HepG2 (cell line): ENCODE measurements around the gene RAB11FIP5. TPM values are rescaled to one million over a fixed set of nuclear protein-coding genes. Genes with fewer than 3 reads are reported as not detected.

Experiments used
- ATAC-seq: fragments of 200-7000 bp; cut with Tn5 transposase; 3 replicates; pipeline ENCODE4 v1.9.1; 2020; ENCODE audit warnings: mild to moderate bottlenecking, moderate library complexity
- BruUV-seq: library from RNA; stranded (reverse); fragments of 400-500 nt; replicated peaks from 2 replicates; lab custom pipeline; 2021; lab: Mats Ljungman, UMichigan
- CTCF ChIA-PET: fragments of 300-600 bp; formaldehyde crosslinking; extraction: SDS; loops from one replicate; lab custom pipeline; 2021; ENCODE audit warnings: low total read pairs, inconsistent platforms, low intra/inter-chr PET ratio; lab: Yijun Ruan, JAX
- POLR2A ChIA-PET: fragments of 350-600 bp; sonication (Branson Sonifier 250); formaldehyde crosslinking; loops from one replicate; lab custom pipeline; 2020; ENCODE audit warnings: antibody characterized with exemption, inconsistent platforms; lab: Yijun Ruan, JAX
- DNase-seq: peaks from one replicate; pipeline ENCODE4 v3.0.0-alpha.2; 2015; ENCODE audit warnings: low spot score
- FAIRE-seq: peaks from 3 replicates; lab custom pipeline; 2011; peaks lifted over from hg19 to GRCh38; lab: Jason Lieb, UNC
- H2AFZ ChIP-seq: one replicate; pipeline ENCODE4 v1.6.1; 2011; ENCODE audit warnings: low read length, inconsistent platforms
- H3K27ac ChIP-seq: fragments of 300-600 bp; 3 replicates; pipeline ENCODE4 v1.8.0; 2011; ENCODE audit warnings: mixed run types, mild to moderate bottlenecking, mixed read lengths, low read length, inconsistent platforms; ENCODE audit not compliant: insufficient read depth; ENCODE audit errors: extremely low read length
- H3K27me3 ChIP-seq, 2 experiments: fragments of 200-600 bp in 1 of 2; 2 replicates in 1 of 2; 3 replicates in 1 of 2; pipeline versions ENCODE4 v1.6.0 to v1.8.0; 2011; ENCODE audit warnings: low read length in 2 of 2, mild to moderate bottlenecking in 2 of 2, moderate library complexity in 2 of 2, inconsistent platforms in 1 of 2; ENCODE audit not compliant: insufficient read depth in 2 of 2, control insufficient read depth in 1 of 2
- H3K36me3 ChIP-seq, 2 experiments: fragments of 200-600 bp in 1 of 2; replicated peaks in 1 of 2; 2 replicates in 1 of 2; 3 replicates in 1 of 2; pipeline versions ENCODE4 v1.5.1 to v1.8.0; 2011; ENCODE audit warnings: low read length in 2 of 2, inconsistent platforms in 1 of 2; ENCODE audit not compliant: insufficient read depth in 2 of 2, control insufficient read depth in 1 of 2
- H3K4me1 ChIP-seq: 2 replicates; pipeline ENCODE4 v1.5.1; 2012; ENCODE audit warnings: low read length, inconsistent platforms; ENCODE audit not compliant: insufficient read depth
- H3K4me2 ChIP-seq: 2 replicates; pipeline ENCODE4 v1.6.0; 2011; ENCODE audit warnings: low read depth, low read length, inconsistent platforms
- H3K4me3 ChIP-seq, 3 experiments: fragments of 200-600 bp in 1 of 3; sonication (generic), shearing (Covaris generic) in 1 of 3; replicated peaks in 1 of 3; 2 replicates each; pipeline ENCODE4 v1.5.1; 2011 to 2016; ENCODE audit warnings: low read length in 3 of 3, inconsistent platforms in 2 of 3, low read depth in 2 of 3, mild to moderate bottlenecking in 2 of 3, control low read depth in 1 of 3, mixed read lengths in 1 of 3; ENCODE audit not compliant: insufficient read depth in 1 of 3
- H3K79me2 ChIP-seq: one replicate; pipeline ENCODE4 v1.6.1; 2011; ENCODE audit warnings: low read length, inconsistent platforms; ENCODE audit not compliant: insufficient read depth
- H3K9ac ChIP-seq: 2 replicates; pipeline ENCODE4 v1.6.0; 2011; ENCODE audit warnings: mild to moderate bottlenecking, low read depth, low read length, inconsistent platforms; ENCODE audit not compliant: insufficient read depth
- H3K9me3 ChIP-seq: 2 replicates; pipeline ENCODE4 v1.5.1; 2012; ENCODE audit warnings: mild to moderate bottlenecking, low read length
- H4K20me1 ChIP-seq: 2 replicates; pipeline ENCODE4 v1.6.0; 2011; ENCODE audit warnings: inconsistent platforms, mild to moderate bottlenecking, low read length, moderate library complexity; ENCODE audit not compliant: insufficient read depth
- FOXA3 ChIP-seq: IDR thresholded peaks from 2 replicates; pipeline ENCODE4 v1.6.1; 2016; ENCODE audit warnings: missing genetic modification reagents, missing compliant biosample characterization
- FOXK2 ChIP-seq: fragments of 450-650 bp; IDR thresholded peaks from 2 replicates; pipeline ENCODE4 v1.6.1; 2016
- MBD4 ChIP-seq: IDR thresholded peaks from 2 replicates; pipeline ENCODE4 v1.6.1; 2012; ENCODE audit warnings: low read length, inconsistent platforms, borderline replicate concordance
- MIER3 ChIP-seq: IDR thresholded peaks from 2 replicates; pipeline ENCODE4 v1.6.1; 2016; ENCODE audit warnings: missing compliant biosample characterization, borderline replicate concordance
- SMC3 ChIP-seq: IDR thresholded peaks from 2 replicates; pipeline ENCODE4 v1.6.1; 2011; ENCODE audit warnings: low read length, improper control_type of control experiment
- ZNF256 ChIP-seq: sonication (generic); formaldehyde crosslinking; conservative IDR thresholded peaks from 2 replicates; pipeline ENCODE4 v1.4.0; 2020; ENCODE audit warnings: missing genetic modification reagents
- WGBS: methylation state at CpG from one replicate; pipeline ENCODE4 v1.1.6; 2017; ENCODE audit warnings: low lambda C conversion rate; 5-methylcytosine and 5-hydroxymethylcytosine counted together
- in situ Hi-C: cut with HindIII; loops from 2 replicates; pipeline ENCODE4 v1.10.0; 2017; ENCODE audit warnings: low pct_unique_long_range_greater_than_20kb; ENCODE audit not compliant: extremely low pct_ligation_motif_present
- intact Hi-C: fragments of 100-400 bp; cut with micrococcal nuclease; formaldehyde crosslinking; loops from one replicate; pipeline ENCODE4 v1.10.0; 2022; ENCODE audit not compliant: unreplicated experiment
- polyA plus RNA-seq, 8 experiments: library from polyadenylated mRNA; depleted of rRNA in 3 of 8; stranded (reverse) in 7 of 8; unstranded in 1 of 8; fragments of >200 nt; fragmentation: Illumina TruSeq in 4 of 8; extraction: Trizol in 4 of 8; gene quantifications; 2 replicates each; pipeline versions ENCODE4 v1.2.1 to v1.2.3, GENCODE V29; 2011 to 2016; ENCODE audit warnings: low read depth in 4 of 8, missing spikeins in 1 of 8, mixed read lengths in 1 of 8; ENCODE audit not compliant: insufficient read depth in 1 of 8
- total RNA-seq, 5 experiments: library from RNA; depleted of rRNA; stranded (reverse); fragments of >200 nt; fragmentation: Illumina TruSeq; extraction: Trizol; gene quantifications; 2 replicates each; pipeline ENCODE4 v1.2.3, GENCODE V29; 2016; ENCODE audit warnings: low read depth in 1 of 5
- TF ChIP-seq, protein P1 (sequence below): sonication (generic); formaldehyde crosslinking; IDR thresholded peaks from 2 replicates; pipeline ENCODE4 v1.9.0; 2021; ENCODE audit warnings: mild to moderate bottlenecking, missing genetic modification reagents

Gene RAB11FIP5
- total and polyA plus RNA-seq, 2 of the 13 experiments (the other 11 are each of a cell fraction or from before 2014, with no cell fraction given): 9.4 to 22.9 TPM

DNA sequence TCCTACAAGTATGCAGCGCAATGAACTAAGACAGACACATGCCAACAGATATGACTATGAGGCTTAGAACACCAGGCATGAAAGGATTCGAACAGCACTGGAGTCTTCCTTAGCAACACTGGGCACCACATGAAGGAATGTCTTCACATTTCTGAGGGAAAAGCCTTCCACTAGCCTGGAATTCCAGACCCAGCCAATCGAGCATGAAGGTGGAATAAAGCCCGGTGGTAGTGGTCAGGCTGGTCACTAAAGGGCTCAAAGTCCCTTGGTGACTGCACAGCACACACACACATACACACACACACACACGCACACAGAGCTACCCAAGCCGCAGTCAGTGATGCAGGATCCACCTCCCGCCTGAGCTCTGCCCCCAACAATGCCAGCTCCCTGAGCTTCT lies 21.6 kb downstream of the RAB11FIP5 start (continued):
- peak; percentile 41; the same call in 1 of the 2 replicates for TF ChIP-seq SMC3
- 0 out of 2 replicates have a peak, but pooled peaks have one; percentile 33 for TF ChIP-seq FOXA3 (CRISPR knock-in tag)
- TF ChIP-seq, protein P1, sequence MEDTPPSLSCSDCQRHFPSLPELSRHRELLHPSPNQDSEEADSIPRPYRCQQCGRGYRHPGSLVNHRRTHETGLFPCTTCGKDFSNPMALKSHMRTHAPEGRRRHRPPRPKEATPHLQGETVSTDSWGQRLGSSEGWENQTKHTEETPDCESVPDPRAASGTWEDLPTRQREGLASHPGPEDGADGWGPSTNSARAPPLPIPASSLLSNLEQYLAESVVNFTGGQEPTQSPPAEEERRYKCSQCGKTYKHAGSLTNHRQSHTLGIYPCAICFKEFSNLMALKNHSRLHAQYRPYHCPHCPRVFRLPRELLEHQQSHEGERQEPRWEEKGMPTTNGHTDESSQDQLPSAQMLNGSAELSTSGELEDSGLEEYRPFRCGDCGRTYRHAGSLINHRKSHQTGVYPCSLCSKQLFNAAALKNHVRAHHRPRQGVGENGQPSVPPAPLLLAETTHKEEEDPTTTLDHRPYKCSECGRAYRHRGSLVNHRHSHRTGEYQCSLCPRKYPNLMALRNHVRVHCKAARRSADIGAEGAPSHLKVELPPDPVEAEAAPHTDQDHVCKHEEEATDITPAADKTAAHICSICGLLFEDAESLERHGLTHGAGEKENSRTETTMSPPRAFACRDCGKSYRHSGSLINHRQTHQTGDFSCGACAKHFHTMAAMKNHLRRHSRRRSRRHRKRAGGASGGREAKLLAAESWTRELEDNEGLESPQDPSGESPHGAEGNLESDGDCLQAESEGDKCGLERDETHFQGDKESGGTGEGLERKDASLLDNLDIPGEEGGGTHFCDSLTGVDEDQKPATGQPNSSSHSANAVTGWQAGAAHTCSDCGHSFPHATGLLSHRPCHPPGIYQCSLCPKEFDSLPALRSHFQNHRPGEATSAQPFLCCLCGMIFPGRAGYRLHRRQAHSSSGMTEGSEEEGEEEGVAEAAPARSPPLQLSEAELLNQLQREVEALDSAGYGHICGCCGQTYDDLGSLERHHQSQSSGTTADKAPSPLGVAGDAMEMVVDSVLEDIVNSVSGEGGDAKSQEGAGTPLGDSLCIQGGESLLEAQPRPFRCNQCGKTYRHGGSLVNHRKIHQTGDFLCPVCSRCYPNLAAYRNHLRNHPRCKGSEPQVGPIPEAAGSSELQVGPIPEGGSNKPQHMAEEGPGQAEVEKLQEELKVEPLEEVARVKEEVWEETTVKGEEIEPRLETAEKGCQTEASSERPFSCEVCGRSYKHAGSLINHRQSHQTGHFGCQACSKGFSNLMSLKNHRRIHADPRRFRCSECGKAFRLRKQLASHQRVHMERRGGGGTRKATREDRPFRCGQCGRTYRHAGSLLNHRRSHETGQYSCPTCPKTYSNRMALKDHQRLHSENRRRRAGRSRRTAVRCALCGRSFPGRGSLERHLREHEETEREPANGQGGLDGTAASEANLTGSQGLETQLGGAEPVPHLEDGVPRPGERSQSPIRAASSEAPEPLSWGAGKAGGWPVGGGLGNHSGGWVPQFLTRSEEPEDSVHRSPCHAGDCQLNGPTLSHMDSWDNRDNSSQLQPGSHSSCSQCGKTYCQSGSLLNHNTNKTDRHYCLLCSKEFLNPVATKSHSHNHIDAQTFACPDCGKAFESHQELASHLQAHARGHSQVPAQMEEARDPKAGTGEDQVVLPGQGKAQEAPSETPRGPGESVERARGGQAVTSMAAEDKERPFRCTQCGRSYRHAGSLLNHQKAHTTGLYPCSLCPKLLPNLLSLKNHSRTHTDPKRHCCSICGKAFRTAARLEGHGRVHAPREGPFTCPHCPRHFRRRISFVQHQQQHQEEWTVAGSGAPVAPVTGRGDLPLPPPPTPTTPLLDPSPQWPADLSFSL (CRISPR knock-in tag): peak; percentile 90
- TF ChIP-seq MBD4: no peak

DNA sequence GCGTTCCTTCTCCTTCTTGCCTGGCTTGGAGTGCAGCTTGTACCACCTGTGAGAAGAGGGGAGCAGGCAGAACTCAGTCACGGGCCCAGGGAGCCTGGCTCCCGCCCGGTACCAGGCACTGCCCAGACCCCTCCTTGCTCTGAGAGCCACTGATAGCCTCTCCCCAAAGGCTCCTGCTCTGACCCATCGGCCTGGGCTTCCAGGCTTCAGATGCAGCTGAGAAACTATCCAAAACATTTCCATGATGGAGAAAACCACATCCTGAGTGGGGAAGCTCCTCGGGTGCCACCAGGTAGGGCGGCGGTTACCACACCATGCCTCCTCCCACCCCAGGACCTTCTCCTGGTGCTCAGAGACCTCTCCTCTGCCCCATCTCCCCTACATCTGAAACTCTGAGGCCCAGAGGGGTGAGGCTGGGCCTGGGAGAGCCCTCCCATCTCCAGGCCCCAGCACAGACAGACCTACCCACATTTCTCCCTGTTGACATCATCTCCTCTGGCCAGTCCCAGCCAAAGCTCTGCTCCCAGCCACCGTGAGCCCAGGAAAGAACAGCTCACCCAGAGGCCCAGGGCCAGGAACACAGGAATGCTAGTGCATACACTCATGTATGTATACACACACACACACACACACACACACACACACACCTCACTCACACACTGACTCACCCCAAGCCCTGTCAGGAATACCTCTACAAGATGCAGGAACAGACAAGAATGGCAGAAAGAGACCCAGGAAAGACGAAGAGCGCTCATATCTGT lies 23.3 kb downstream of the RAB11FIP5 start:
- Histone ChIP-seq H3K4me1 (peaks cover 39% of the 10 kb centered on the region), H2AFZ (no peak overlapping the region)
- CTCF ChIA-PET: no interaction called here
- no peak for TF ChIP-seq MIER3 (CRISPR knock-in tag)
- no peak for TF ChIP-seq ZNF256 (CRISPR knock-in tag)
- 0 out of 2 replicates have a peak, but pooled peaks have one; percentile 14 for TF ChIP-seq FOXK2
- TF ChIP-seq, all 625 proteins: peak for 1
- Histone ChIP-seq H3K27me3 (no peaks in the 10 kb centered on the region), H3K9me3 (no peaks in the 10 kb centered on the region), H3K4me3 (no peak overlapping the region), H3K9ac (no peak overlapping the region), H4K20me1 (peaks cover 44% of the 10 kb centered on the region), H3K79me2 (peaks cover 8% of the 10 kb centered on the region), H3K27ac (no peak overlapping the region), H3K4me2 (no peak overlapping the region), H3K36me3 (peaks cover 20 to 32% of the 10 kb centered on the region in 2 experiments)
- 94% methylated on average over 10 of the region's 11 CpGs for WGBS
- in situ Hi-C loops (loop anchor here (5.0 kb wide), 1 partner anchor 68 kb away; no protein-coding TSS in a partner anchor), intact Hi-C loops (no loop called here)
- ATAC-seq (no peak), DNase-seq (peak; percentile 70), FAIRE-seq (no peak)
- POLR2A ChIA-PET: no interaction called here
- no TSS peak for BruUV-seq
